Neural cell (in vitro differentiated cells): ENCODE measurements around the gene PGAP1.

Source experiments
- CTCF ChIP-seq: fragments of 450-650 bp; IDR thresholded peaks from 2 replicates; pipeline ENCODE4 v1.5.1; 2014; ENCODE audit warnings: antibody characterized with exemption, mild to moderate bottlenecking, moderate library complexity; ENCODE audit not compliant: poor library complexity, severe bottlenecking
- EP300 ChIP-seq: fragments of 450-650 bp; conservative IDR thresholded peaks from 2 replicates; pipeline ENCODE4 v1.6.1; 2014; ENCODE audit warnings: antibody characterized with exemption, mild to moderate bottlenecking, moderate library complexity; ENCODE audit not compliant: poor library complexity, severe bottlenecking
- EZH2 ChIP-seq: fragments of 200-600, 300-800 bp; shearing (Covaris generic), sonication (generic); IDR thresholded peaks from 2 replicates; pipeline ENCODE4 v1.6.1; 2014; ENCODE audit warnings: antibody characterized with exemption, low read length, borderline replicate concordance, mild to moderate bottlenecking; ENCODE audit not compliant: insufficient read depth, poor library complexity, severe bottlenecking
- POLR2AphosphoS5 ChIP-seq: IDR thresholded peaks from 2 replicates; pipeline ENCODE4 v1.6.1; 2012
- RAD21 ChIP-seq: fragments of 450-650 bp; conservative IDR thresholded peaks from 2 replicates; pipeline ENCODE4 v1.6.1; 2014; ENCODE audit warnings: antibody characterized with exemption, mild to moderate bottlenecking, moderate library complexity
- REST ChIP-seq: IDR thresholded peaks from 2 replicates; pipeline ENCODE4 v1.6.1; 2012; ENCODE audit warnings: borderline replicate concordance

- TF ChIP-seq CTCF (no peak), REST (no peak), EZH2 (no peak), POLR2AphosphoS5 (no peak), RAD21 (no peak), EP300 (no peak)
Measured at GRCh38 chr2:196914867-196915460, 11.5 kb downstream of the PGAP1 start.
